Fibroblast of the aortic adventitia (primary cell): ENCODE data around the gene ADAMTS2. TPM values are rescaled to one million over a fixed set of nuclear protein-coding genes. Genes with fewer than 3 reads are reported as not detected.

ENCODE experiments used
- DNase-seq: peaks from one replicate; pipeline ENCODE4 v3.0.0-alpha.2; 2010; ENCODE audit warnings: low read depth
- H3K4me3 ChIP-seq: 2 replicates; pipeline ENCODE4 v1.5.1; 2011; ENCODE audit warnings: low read depth, mild to moderate bottlenecking, control low read depth, low read length, moderate library complexity
- total RNA-seq: library from RNA; depleted of rRNA; stranded (reverse); fragments of >200 nt; gene quantifications from 2 replicates; pipeline ENCODE4 v1.2.3, GENCODE V29; 2012; ENCODE audit warnings: low replicate concordance
- TF ChIP-seq, protein P1 (sequence below): IDR thresholded peaks from 2 replicates; pipeline ENCODE4 v1.5.1; 2011; ENCODE audit warnings: mild to moderate bottlenecking, low read length, control low read depth, inconsistent platforms; ENCODE audit not compliant: insufficient read depth

The ADAMTS2 gene
- total RNA-seq, 1 donor: 25.8 TPM

DNA sequence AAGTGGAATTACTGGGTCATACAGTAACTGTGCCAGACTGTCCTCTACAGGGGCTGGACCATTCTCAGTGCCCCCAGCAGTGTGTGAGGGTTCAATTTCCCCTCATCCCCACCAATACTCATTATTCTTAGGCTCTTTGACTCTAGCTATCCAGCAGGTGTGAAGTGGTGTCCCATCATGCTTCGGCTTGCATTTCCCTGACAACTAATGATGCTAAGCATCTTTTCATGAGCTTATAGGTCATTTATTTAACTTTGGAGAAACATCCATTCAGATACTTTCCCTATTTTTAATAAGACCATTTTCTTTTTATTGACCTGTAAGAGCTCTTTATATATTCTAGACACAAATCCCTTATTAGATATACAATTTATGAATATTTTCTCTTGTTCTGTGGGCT, 63.6 kb downstream of the ADAMTS2 start:
- H3K4me3 ChIP-seq: no peak overlapping the region
- DNase-seq: no peak
- TF ChIP-seq, protein P1, sequence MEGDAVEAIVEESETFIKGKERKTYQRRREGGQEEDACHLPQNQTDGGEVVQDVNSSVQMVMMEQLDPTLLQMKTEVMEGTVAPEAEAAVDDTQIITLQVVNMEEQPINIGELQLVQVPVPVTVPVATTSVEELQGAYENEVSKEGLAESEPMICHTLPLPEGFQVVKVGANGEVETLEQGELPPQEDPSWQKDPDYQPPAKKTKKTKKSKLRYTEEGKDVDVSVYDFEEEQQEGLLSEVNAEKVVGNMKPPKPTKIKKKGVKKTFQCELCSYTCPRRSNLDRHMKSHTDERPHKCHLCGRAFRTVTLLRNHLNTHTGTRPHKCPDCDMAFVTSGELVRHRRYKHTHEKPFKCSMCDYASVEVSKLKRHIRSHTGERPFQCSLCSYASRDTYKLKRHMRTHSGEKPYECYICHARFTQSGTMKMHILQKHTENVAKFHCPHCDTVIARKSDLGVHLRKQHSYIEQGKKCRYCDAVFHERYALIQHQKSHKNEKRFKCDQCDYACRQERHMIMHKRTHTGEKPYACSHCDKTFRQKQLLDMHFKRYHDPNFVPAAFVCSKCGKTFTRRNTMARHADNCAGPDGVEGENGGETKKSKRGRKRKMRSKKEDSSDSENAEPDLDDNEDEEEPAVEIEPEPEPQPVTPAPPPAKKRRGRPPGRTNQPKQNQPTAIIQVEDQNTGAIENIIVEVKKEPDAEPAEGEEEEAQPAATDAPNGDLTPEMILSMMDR: no peak

DNA sequence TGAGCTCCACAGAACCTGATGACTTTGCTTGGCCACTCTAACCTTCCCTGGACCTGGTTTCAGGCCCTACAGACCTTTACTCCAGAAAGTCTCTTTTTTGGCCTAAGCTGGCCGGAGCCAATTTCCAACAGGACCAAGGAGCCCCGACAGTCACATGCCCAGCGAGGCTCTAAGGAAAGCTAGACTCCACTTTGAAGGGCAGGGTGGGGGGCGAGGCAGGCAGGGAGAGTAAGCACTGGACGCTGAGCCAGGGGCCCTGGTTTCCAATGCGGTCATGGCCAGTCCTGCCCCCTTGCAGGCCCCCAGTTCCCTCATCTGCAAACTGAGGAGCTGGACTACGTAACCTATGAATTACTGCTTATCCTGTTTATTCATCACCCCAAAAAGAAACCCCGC, 65.2 kb downstream of the ADAMTS2 start:
- TF ChIP-seq, protein P1: no peak
- DNase-seq: no peak
- H3K4me3 ChIP-seq: no peak overlapping the region

DNA sequence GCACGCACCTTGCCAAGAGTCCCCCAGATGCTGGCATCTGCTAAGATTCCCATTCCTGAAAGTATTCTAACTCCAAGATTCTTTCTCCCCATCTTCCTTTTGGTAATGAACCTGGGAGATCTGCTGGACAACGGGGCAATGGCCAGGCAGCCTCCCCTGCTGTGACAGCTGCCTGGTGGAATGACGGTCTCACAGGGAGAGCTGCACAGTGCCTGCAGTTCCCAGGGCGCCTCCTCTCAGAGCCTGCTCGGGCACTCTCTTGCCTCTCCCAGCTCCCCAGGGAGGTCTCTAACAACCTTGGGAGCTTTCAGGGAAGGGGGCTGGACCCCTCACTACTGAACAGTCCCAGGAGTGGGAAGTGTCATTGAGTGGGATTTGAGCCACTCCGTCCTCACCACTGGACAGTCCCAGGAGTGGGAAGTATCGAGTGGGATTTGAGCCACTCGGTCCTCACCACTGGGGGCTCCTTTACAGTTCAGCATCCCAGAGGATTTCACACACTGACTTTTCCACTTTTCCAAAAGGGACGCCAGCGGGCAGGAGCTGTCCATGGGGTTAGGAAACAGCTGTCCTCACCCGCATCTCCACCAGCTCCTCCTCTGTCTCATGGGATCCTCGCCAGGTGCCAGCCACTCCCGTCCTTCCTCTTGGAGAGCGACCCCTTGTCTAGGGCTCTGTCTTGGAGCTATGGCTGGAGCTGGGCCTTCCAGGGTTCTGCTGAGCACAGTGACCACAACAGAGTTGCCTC, 65.7 kb downstream of the ADAMTS2 start:
- no peak overlapping the region for H3K4me3 ChIP-seq
- DNase-seq: no peak
- TF ChIP-seq, protein P1: no peak

DNA sequence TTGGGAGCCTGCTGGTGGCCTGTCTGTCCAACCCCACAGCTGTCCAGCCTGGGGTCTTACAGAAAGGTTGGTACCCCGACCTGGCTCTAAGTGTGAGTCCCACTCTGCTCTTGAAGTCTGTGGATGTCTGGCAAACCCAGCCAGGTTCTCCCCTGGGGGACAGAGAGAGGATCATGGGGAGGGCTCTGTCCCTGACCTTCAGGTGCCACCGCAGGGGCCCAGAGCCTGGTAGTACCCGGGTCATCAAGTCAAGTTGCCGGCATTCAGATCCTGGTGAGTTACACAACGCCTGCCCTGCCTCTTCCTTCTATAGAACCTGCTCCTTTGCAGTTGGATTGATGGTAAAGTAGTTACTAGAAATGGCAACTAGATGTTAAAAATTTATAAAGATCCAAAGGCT, 66.7 kb downstream of the ADAMTS2 start:
- TF ChIP-seq, protein P1: no peak
- no peak for DNase-seq

DNA sequence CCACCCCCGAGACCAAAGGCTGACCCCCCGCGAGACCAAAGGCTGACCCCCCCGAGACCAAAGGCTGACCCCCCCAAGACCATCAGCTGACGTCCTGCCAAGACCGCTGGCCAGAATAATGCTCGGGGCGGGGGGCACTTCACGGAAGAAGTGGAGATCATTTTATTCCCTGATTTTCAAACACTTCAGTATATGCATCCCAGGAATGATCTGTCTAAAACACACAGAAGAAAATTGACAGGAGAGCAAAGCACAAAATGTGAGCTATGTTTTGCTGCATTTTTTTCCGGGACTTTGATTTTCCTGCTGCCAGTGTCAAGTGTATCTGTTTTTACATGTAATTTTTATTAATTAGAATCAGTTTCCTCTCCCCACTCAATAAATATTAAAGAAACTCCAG, 67.1 kb downstream of the ADAMTS2 start:
- H3K4me3 ChIP-seq: no peak overlapping the region
- no peak for DNase-seq
- TF ChIP-seq, protein P1: no peak

More for the DNA sequence above, 66.7 kb downstream of the ADAMTS2 start:
- no peak overlapping the region for H3K4me3 ChIP-seq

DNA sequence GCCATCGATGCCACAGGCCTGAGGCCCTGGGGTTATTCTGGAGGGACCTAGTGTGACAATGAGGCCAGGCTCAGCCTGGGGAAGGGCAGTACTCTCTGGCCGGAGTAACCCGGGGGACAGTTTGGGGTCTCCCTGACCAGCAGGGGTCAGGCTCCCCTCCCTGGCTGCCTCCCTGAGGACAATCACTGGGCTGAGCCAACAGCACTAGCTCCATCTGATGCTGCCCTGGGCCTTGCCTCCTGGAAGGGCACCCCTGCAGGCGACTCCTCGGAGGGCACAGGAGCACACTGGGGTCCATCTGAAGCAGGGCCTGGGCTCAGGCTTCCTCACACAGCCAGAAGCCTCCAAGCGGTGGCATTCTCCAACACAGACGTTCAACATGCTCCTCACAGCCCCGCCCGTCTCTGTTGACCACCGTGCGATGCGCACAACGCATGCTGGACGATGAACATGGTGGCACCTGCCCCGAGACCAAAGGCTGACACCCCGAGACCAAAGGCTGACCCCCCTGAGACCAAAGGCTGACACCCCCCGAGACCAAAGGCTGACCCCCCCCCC, 68.3 kb downstream of the ADAMTS2 start:
- H3K4me3 ChIP-seq: no peak overlapping the region
- TF ChIP-seq, protein P1: peak; percentile 25
- no peak for DNase-seq
